Activated gamma-delta T cell (primary cell): ENCODE data around the gene MOB3B.

Source experiments
- DNase-seq: peaks from one replicate; lab custom pipeline; 2025; lab: John Stamatoyannopoulos, UW

The MOB3B gene

GRCh38 chr9:27339661-27340284, 189.8 kb downstream of the MOB3B start:
- no peak for DNase-seq

GRCh38 chr9:27338527-27338903, 191.1 kb downstream of the MOB3B start:
- no peak for DNase-seq

GRCh38 chr9:27337833-27338526, 191.6 kb downstream of the MOB3B start:
- no peak for DNase-seq

- no peak for DNase-seq
Observed at GRCh38 chr9:27337236-27337635, 192.4 kb downstream of the MOB3B start.

GRCh38 chr9:27336829-27337228, 192.8 kb downstream of the MOB3B start:
- DNase-seq, result no peak

GRCh38 chr9:27336126-27336525, 193.5 kb downstream of the MOB3B start:
- DNase-seq, result no peak

GRCh38 chr9:27335075-27335474, 194.5 kb downstream of the MOB3B start:
- no peak for DNase-seq

- DNase-seq, result no peak
Observed at GRCh38 chr9:27333241-27334052, 196.2 kb downstream of the MOB3B start.

- DNase-seq, result no peak
Observed at GRCh38 chr9:27331393-27331792, 198.2 kb downstream of the MOB3B start.

GRCh38 chr9:27329291-27329690, 200.3 kb downstream of the MOB3B start:
- no peak for DNase-seq

GRCh38 chr9:27328483-27328882, 201.1 kb downstream of the MOB3B start:
- no peak for DNase-seq

GRCh38 chr9:27311184-27311583, 218.4 kb downstream of the MOB3B start:
- no peak for DNase-seq

GRCh38 chr9:27310582-27310981, 219.0 kb downstream of the MOB3B start:
- DNase-seq, result no peak

GRCh38 chr9:27308691-27309390, 220.8 kb downstream of the MOB3B start:
- no peak for DNase-seq

GRCh38 chr9:27304521-27304920, 225.1 kb downstream of the MOB3B start:
- no peak for DNase-seq

GRCh38 chr9:27303219-27303618, 226.4 kb downstream of the MOB3B start:
- DNase-seq, result no peak

- DNase-seq, result no peak
Observed at GRCh38 chr9:27297050-27297449, 232.6 kb downstream of the MOB3B start, which contains the start of gene EQTN. Gene EQTN (minus strand): TSS chr9:27297150. CDS start chr9:27297055, 95 bp downstream.

GRCh38 chr9:27293996-27294395, 235.6 kb downstream of the MOB3B start:
- no peak for DNase-seq

GRCh38 chr9:27292659-27293405, 236.8 kb downstream of the MOB3B start:
- DNase-seq, result no peak

GRCh38 chr9:27291292-27291691, 238.3 kb downstream of the MOB3B start:
- no peak for DNase-seq

GRCh38 chr9:27282269-27282668, 247.3 kb downstream of the MOB3B start:
- no peak for DNase-seq

- no peak for DNase-seq
Observed at GRCh38 chr9:27280860-27281259, 248.8 kb downstream of the MOB3B start.
